ENCODE measurements around the gene PRPF38A. TPM values are rescaled to one million over a fixed set of nuclear protein-coding genes. Genes with fewer than 3 reads are reported as not detected.

PRPF38A gene
- polyA plus RNA-seq, 1 of the 3 experiments (the other 2 are of a cell fraction) = 24.3 TPM

GRCh38 chr1:52436817-52437216 is 32.4 kb downstream of the PRPF38A start:
- H3K4me2 ChIP-seq = no peak overlapping the region
- 96% methylated on average over 7 of the region's 7 CpGs for WGBS (ENCODE audit: low lambda C conversion rate)

More at GRCh38 chr1:52436817-52437216, 32.4 kb downstream of the PRPF38A start:
- CTCF ChIA-PET = no interaction called here
- H2AFZ ChIP-seq (ENCODE audit: low read depth) = no peak overlapping the region
- no peak for TF ChIP-seq FOXJ3 (CRISPR knock-in tag; IDR thresholded peaks at IDR 0.05)
- no peak for TF ChIP-seq RCOR1 (IDR thresholded peaks at IDR 0.05; ENCODE audit: low read length)
- no peak for TF ChIP-seq ZBTB33 (IDR thresholded peaks at IDR 0.05; ENCODE audit: borderline replicate concordance, low read depth)
- TF ChIP-seq CTCF (IDR thresholded peaks at IDR 0.05) = no peak
- TF ChIP-seq RFX5 (IDR thresholded peaks at IDR 0.05; ENCODE audit: low read length) = no peak
- no peak for TF ChIP-seq NFIC (IDR thresholded peaks at IDR 0.05; ENCODE audit: borderline replicate concordance)
- no peak for TF ChIP-seq FOSL2 (IDR thresholded peaks at IDR 0.05; ENCODE audit: borderline replicate concordance, low read depth)
- TF ChIP-seq GABPA (IDR thresholded peaks at IDR 0.05; ENCODE audit: low read depth) = no peak
- no peak for TF ChIP-seq MEF2A (IDR thresholded peaks at IDR 0.05; ENCODE audit: borderline replicate concordance, low read depth)
- no peak for TF ChIP-seq TAF1 (IDR thresholded peaks at IDR 0.05; ENCODE audit: borderline replicate concordance, low read depth, low read length)
- TF ChIP-seq PBX3 (IDR thresholded peaks at IDR 0.05) = no peak
- TF ChIP-seq EP300 (IDR thresholded peaks at IDR 0.05; ENCODE audit: borderline replicate concordance in 1 of 2, low read depth in 1 of 2, low read length in 1 of 2) = no peak
- no peak for TF ChIP-seq GATA2 (CRISPR knock-in tag; IDR thresholded peaks at IDR 0.05)
- no peak for TF ChIP-seq FOXM1 (IDR thresholded peaks at IDR 0.05; ENCODE audit: low read depth)
- no peak for TF ChIP-seq TEAD4 (IDR thresholded peaks at IDR 0.05; ENCODE audit: borderline replicate concordance, insufficient read depth)
- TF ChIP-seq JUND (IDR thresholded peaks at IDR 0.05) = no peak
- no peak for TF ChIP-seq YY1 (IDR thresholded peaks at IDR 0.05; ENCODE audit: low read depth)
- no peak for TF ChIP-seq NRF1 (IDR thresholded peaks at IDR 0.05; ENCODE audit: low read depth, low read length)
- TF ChIP-seq ELF1 (IDR thresholded peaks at IDR 0.05) = no peak
- TF ChIP-seq IRF3 (IDR thresholded peaks at IDR 0.05; ENCODE audit: low read depth, low read length) = no peak
- POLR2A ChIA-PET = no interaction called here
- H3K27me3 ChIP-seq (ENCODE audit: insufficient read depth) = no peaks in the 10 kb centered on the region
- no peaks in the 10 kb centered on the region for H3K9me2 ChIP-seq
- no peak overlapping the region for H3K4me3 ChIP-seq (ENCODE audit: low read depth in 2 of 2, low read length in 1 of 2)
- no peak overlapping the region for H3K9ac ChIP-seq
- H3K9me3 ChIP-seq = no peaks in the 10 kb centered on the region
- no peaks in the 10 kb centered on the region for H3K79me2 ChIP-seq (ENCODE audit: insufficient read depth)
- H3K27ac ChIP-seq (ENCODE audit: low read depth in 2 of 2, low read length in 1 of 2) = no peak overlapping the region
- H3F3A ChIP-seq (replicated peaks; ENCODE audit: insufficient read depth) = no peaks in the 10 kb centered on the region
- no peaks in the 10 kb centered on the region for H4K20me1 ChIP-seq (ENCODE audit: insufficient read depth)
- DNase-seq = no peak
- H3K4me1 ChIP-seq (ENCODE audit: control insufficient read depth in 1 of 2, insufficient read depth in 2 of 2, low read depth in 1 of 2, low read length in 1 of 2) = no peaks in the 10 kb centered on the region
- peaks cover 39 to 55% of the 10 kb centered on the region in 2 experiments for H3K36me3 ChIP-seq (replicated peaks in 1 of 2; ENCODE audit: control insufficient read depth in 1 of 2, insufficient read depth in 2 of 2, low read length in 1 of 2)

Data from SK-N-SH (cell line).